ENCODE results near the gene TRMT10B.

TRMT10B gene

DNA sequence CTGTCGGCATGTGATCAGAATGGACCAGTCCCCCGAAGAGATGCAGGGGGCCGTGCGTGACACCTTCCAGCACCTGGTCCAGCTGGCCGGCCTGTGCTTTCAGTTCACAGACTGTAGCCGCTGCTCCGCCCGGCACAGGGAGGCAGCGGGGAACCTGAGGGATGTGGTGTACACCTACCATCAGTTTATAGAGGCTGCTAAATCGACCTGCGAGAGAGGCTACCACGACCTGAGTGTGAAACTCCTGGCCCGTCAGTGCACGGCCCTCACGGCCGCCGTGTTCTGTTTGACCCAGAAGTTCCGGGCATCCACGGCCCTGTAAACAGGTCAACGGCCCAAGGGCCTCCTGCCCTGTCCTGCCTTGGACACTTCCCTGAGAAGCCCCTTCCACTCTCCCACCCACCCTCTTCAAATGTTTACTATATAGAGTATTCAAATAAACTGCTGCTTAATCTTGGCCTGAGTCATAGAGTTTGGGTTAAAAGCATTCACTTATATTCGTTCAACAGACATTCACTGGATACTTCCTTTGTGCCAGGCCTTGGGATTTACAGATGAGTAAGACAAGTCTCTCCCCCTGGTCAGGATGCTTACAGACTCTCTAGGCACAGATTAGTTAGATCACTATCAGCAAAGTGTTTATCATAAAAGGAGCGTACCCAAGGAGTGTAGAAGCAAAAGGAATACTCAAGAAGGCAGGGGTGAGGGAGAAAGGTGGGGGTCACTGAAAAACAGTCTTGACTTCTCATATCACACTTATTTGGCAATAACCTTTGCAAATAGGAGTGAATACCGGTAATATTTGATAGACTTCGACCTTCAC lies 6.9 kb upstream of the TRMT10B start:
- Histone ChIP-seq H3K4me2 (ENCODE audit: low read length) (no peak overlapping the region), H3K27ac (ENCODE audit: low read depth, low read length, poor library complexity, severe bottlenecking) (no peak overlapping the region), H2AFZ (ENCODE audit: low read length) (no peak overlapping the region), H3K9me2 (ENCODE audit: low read depth, low read length) (no peaks in the 10 kb centered on the region), H3K4me3 (ENCODE audit: low read depth, low read length, poor library complexity, severe bottlenecking) (no peak overlapping the region), H3K27me3 (ENCODE audit: insufficient read depth, low read length) (no peaks in the 10 kb centered on the region), H3K79me2 (ENCODE audit: insufficient read depth, low read length) (no peaks in the 10 kb centered on the region), H4K20me1 (ENCODE audit: insufficient read depth, low read length) (no peaks in the 10 kb centered on the region), H3K9me3 (ENCODE audit: low read length) (no peaks in the 10 kb centered on the region), H3K4me1 (ENCODE audit: insufficient read depth, low read length, severe bottlenecking) (no peaks in the 10 kb centered on the region), H3F3A (ENCODE audit: insufficient read depth, low read length) (no peaks in the 10 kb centered on the region), H3K36me3 (ENCODE audit: insufficient read depth, low read length) (no peaks in the 10 kb centered on the region), H3K9ac (ENCODE audit: low read length) (no peak overlapping the region)
- TF ChIP-seq EZH2 (IDR thresholded peaks at IDR 0.05; ENCODE audit: borderline replicate concordance, low read length): no peak
- TF ChIP-seq, protein P1, sequence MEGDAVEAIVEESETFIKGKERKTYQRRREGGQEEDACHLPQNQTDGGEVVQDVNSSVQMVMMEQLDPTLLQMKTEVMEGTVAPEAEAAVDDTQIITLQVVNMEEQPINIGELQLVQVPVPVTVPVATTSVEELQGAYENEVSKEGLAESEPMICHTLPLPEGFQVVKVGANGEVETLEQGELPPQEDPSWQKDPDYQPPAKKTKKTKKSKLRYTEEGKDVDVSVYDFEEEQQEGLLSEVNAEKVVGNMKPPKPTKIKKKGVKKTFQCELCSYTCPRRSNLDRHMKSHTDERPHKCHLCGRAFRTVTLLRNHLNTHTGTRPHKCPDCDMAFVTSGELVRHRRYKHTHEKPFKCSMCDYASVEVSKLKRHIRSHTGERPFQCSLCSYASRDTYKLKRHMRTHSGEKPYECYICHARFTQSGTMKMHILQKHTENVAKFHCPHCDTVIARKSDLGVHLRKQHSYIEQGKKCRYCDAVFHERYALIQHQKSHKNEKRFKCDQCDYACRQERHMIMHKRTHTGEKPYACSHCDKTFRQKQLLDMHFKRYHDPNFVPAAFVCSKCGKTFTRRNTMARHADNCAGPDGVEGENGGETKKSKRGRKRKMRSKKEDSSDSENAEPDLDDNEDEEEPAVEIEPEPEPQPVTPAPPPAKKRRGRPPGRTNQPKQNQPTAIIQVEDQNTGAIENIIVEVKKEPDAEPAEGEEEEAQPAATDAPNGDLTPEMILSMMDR (IDR thresholded peaks at IDR 0.05; ENCODE audit: low read length): no peak

DNA sequence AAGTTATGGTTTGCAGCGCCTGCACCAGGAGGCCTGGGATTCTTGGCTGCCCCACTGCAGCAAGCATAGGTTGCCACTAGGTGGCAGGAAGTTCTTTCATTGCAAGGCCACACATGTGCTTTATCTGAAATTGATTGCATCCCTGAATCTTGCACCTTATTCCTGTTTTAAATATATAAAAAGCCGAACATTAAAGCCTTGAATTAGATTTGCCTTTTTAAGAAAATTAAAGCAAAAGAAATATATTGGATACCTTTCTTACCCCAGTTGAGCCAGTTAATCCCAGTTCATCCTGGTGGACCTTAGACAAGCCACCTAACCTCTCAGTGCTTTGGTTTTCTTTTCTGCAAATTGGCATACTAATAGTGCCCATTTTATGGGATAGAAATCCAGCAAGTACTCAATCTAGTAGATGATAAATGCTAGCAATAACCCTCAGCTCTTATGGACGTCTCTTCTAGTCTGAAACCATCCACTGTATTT lies 6.3 kb upstream of the TRMT10B start:
- Histone ChIP-seq H3K79me2 (ENCODE audit: insufficient read depth, low read length) (no peaks in the 10 kb centered on the region), H3K36me3 (ENCODE audit: insufficient read depth, low read length) (no peaks in the 10 kb centered on the region), H2AFZ (ENCODE audit: low read length) (no peak overlapping the region), H3K9me2 (ENCODE audit: low read depth, low read length) (no peaks in the 10 kb centered on the region), H3K9ac (ENCODE audit: low read length) (no peak overlapping the region), H3K4me1 (ENCODE audit: insufficient read depth, low read length, severe bottlenecking) (no peaks in the 10 kb centered on the region), H3F3A (ENCODE audit: insufficient read depth, low read length) (no peaks in the 10 kb centered on the region), H3K27ac (ENCODE audit: low read depth, low read length, poor library complexity, severe bottlenecking) (no peak overlapping the region), H3K9me3 (ENCODE audit: low read length) (no peaks in the 10 kb centered on the region), H4K20me1 (ENCODE audit: insufficient read depth, low read length) (no peaks in the 10 kb centered on the region), H3K4me2 (ENCODE audit: low read length) (no peak overlapping the region), H3K4me3 (ENCODE audit: low read depth, low read length, poor library complexity, severe bottlenecking) (no peak overlapping the region), H3K27me3 (ENCODE audit: insufficient read depth, low read length) (no peaks in the 10 kb centered on the region)
- TF ChIP-seq EZH2 (IDR thresholded peaks at IDR 0.05; ENCODE audit: borderline replicate concordance, low read length): no peak
- TF ChIP-seq, protein P1 (IDR thresholded peaks at IDR 0.05; ENCODE audit: low read length): peak; percentile 95

DNA sequence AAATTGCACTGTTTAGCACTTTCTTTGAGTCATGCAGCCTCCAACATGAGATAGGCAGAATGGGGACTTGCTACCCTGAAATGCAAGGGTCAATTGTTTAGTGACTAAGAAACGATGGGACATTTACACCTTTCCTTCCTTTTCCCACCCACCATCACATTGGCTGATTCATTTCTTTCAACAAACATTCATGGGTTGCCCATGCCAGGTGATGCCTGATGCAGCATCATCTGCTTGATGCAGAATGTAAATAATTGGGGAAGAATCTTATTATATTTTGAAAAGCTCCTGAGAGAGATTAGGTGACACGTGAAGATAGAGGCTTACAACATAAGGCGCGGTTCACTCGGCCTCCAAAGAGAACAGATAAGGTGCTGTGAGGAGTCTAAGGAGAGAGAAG lies 4.5 kb upstream of the TRMT10B start:
- no peaks in the 10 kb centered on the region for H3K27me3 ChIP-seq (ENCODE audit: insufficient read depth, low read length)
- H3K9me2 ChIP-seq (ENCODE audit: low read depth, low read length): no peaks in the 10 kb centered on the region
- H3K36me3 ChIP-seq (ENCODE audit: insufficient read depth, low read length): no peaks in the 10 kb centered on the region
- H3K4me3 ChIP-seq (ENCODE audit: low read depth, low read length, poor library complexity, severe bottlenecking): no peak overlapping the region
- no peak overlapping the region for H2AFZ ChIP-seq (ENCODE audit: low read length)
- no peaks in the 10 kb centered on the region for H4K20me1 ChIP-seq (ENCODE audit: insufficient read depth, low read length)
- no peak overlapping the region for H3K9ac ChIP-seq (ENCODE audit: low read length)
- no peaks in the 10 kb centered on the region for H3K9me3 ChIP-seq (ENCODE audit: low read length)
- peaks cover 7% of the 10 kb centered on the region for H3K4me1 ChIP-seq (ENCODE audit: insufficient read depth, low read length, severe bottlenecking)
- TF ChIP-seq, protein P1 (IDR thresholded peaks at IDR 0.05; ENCODE audit: low read length): no peak
- TF ChIP-seq EZH2 (IDR thresholded peaks at IDR 0.05; ENCODE audit: borderline replicate concordance, low read length): no peak
- H3K27ac ChIP-seq (ENCODE audit: low read depth, low read length, poor library complexity, severe bottlenecking): no peak overlapping the region
- no peaks in the 10 kb centered on the region for H3F3A ChIP-seq (ENCODE audit: insufficient read depth, low read length)
- H3K79me2 ChIP-seq (ENCODE audit: insufficient read depth, low read length): no peaks in the 10 kb centered on the region
- H3K4me2 ChIP-seq (ENCODE audit: low read length): no peak overlapping the region

Measured in OCI-LY1 (cell line).